ENCODE results near the gene BTBD18.
"Not testable (repeated sequence)": the region's sequence is repeated elsewhere in the genome, so short reads cannot be mapped to it uniquely, and the experiment has no call there.

Gene BTBD18

GRCh38 chr11:57761301-57762234, 9.9 kb upstream of the BTBD18 start, which contains the start of gene CTNND1:
Gene CTNND1, plus strand, starts transcription at chr11:57761802. Its CDS starts 29,677 bp downstream, at chr11:57791479.
- Mint-ChIP-seq H3K4me3 (peak within 1 kb of the TSS; percentile 89), H3K27ac (peak within 1 kb of the TSS; percentile 80), H3K27me3 (no peaks in the 10 kb centered on the region), H3K36me3 (peaks cover 10% of the 10 kb centered on the region), H3K4me1 (peaks cover 26% of the 10 kb centered on the region), H3K9me3 (no peaks in the 10 kb centered on the region)
- no peak for ATAC-seq

- Mint-ChIP-seq H3K36me3 (peaks cover 5% of the 10 kb centered on the region), H3K27ac (no peak overlapping the region), H3K4me3 (no peak overlapping the region), H3K4me1 (peaks cover 12% of the 10 kb centered on the region), H3K27me3 (no peaks in the 10 kb centered on the region), H3K9me3 (no peaks in the 10 kb centered on the region)
- ATAC-seq = no peak
These were observed 6.6 kb upstream of the BTBD18 start for GRCh38 chr11:57758174-57758573.

GRCh38 chr11:57752954-57753353, 1.3 kb upstream of the BTBD18 start:
- H3K27me3 Mint-ChIP-seq = no peaks in the 10 kb centered on the region
- H3K9me3 Mint-ChIP-seq = no peaks in the 10 kb centered on the region
- H3K4me1 Mint-ChIP-seq = peaks cover 13% of the 10 kb centered on the region
- H3K4me3 Mint-ChIP-seq = no peak overlapping the region
- H3K36me3 Mint-ChIP-seq = peaks cover 17% of the 10 kb centered on the region
- H3K27ac Mint-ChIP-seq = no peak overlapping the region
- no peak for ATAC-seq

GRCh38 chr11:57751176-57751575, 443 bp downstream of the BTBD18 start:
- peaks cover 13% of the 10 kb centered on the region for H3K4me1 Mint-ChIP-seq
- H3K27ac Mint-ChIP-seq = peak overlapping the region; percentile 65
- H3K4me3 Mint-ChIP-seq = no peak overlapping the region
- peaks cover 30% of the 10 kb centered on the region for H3K36me3 Mint-ChIP-seq
- no peaks in the 10 kb centered on the region for H3K9me3 Mint-ChIP-seq
- no peak for ATAC-seq
- H3K27me3 Mint-ChIP-seq = no peaks in the 10 kb centered on the region

- Mint-ChIP-seq H3K4me1 (peaks cover 43% of the 10 kb centered on the region), H3K4me3 (no peak overlapping the region), H3K9me3 (no peaks in the 10 kb centered on the region), H3K27ac (peak overlapping the region; percentile 25), H3K36me3 (peaks cover 62% of the 10 kb centered on the region), H3K27me3 (no peaks in the 10 kb centered on the region)
- ATAC-seq = no peak
These were observed 4.7 kb downstream of the BTBD18 start for GRCh38 chr11:57746920-57747319.

GRCh38 chr11:57745206-57745605, 6.4 kb downstream of the BTBD18 start:
- Mint-ChIP-seq H3K9me3 (no peaks in the 10 kb centered on the region), H3K27me3 (no peaks in the 10 kb centered on the region), H3K36me3 (peaks cover 64% of the 10 kb centered on the region), H3K27ac (peak overlapping the region; percentile 25), H3K4me3 (no peak overlapping the region), H3K4me1 (peaks cover 34% of the 10 kb centered on the region)
- ATAC-seq = no peak

GRCh38 chr11:57744357-57744756, 7.3 kb downstream of the BTBD18 start:
- H3K9me3 Mint-ChIP-seq = no peaks in the 10 kb centered on the region
- peaks cover 34% of the 10 kb centered on the region for H3K4me1 Mint-ChIP-seq
- H3K36me3 Mint-ChIP-seq = peaks cover 63% of the 10 kb centered on the region
- ATAC-seq = no peak
- no peaks in the 10 kb centered on the region for H3K27me3 Mint-ChIP-seq
- peak overlapping the region; percentile 14 for H3K27ac Mint-ChIP-seq
- no peak overlapping the region for H3K4me3 Mint-ChIP-seq

- peak overlapping the region; percentile 98 for H3K27ac Mint-ChIP-seq
- peak overlapping the region; percentile 95 for H3K4me3 Mint-ChIP-seq
- ATAC-seq = no peak
- H3K9me3 Mint-ChIP-seq = no peaks in the 10 kb centered on the region
- peaks cover 65% of the 10 kb centered on the region for H3K36me3 Mint-ChIP-seq
- peaks cover 34% of the 10 kb centered on the region for H3K4me1 Mint-ChIP-seq
- H3K27me3 Mint-ChIP-seq = no peaks in the 10 kb centered on the region
These were observed 9.5 kb downstream of the BTBD18 start for GRCh38 chr11:57742087-57742452.

- ATAC-seq = peak; percentile 95
- Mint-ChIP-seq H3K36me3 (peaks cover 58% of the 10 kb centered on the region), H3K27me3 (no peaks in the 10 kb centered on the region), H3K9me3 (no peaks in the 10 kb centered on the region), H3K4me1 (peaks cover 35% of the 10 kb centered on the region), H3K4me3 (peak within 1 kb of the TSS; percentile 95), H3K27ac (peak within 1 kb of the TSS; percentile 98)
These were observed 10.2 kb downstream of the BTBD18 start, which contains the start of gene SELENOH for GRCh38 chr11:57741132-57742086. Gene SELENOH, plus strand, starts transcription at chr11:57741491. Its CDS starts 105 bp downstream, at chr11:57741596.

- H3K9me3 Mint-ChIP-seq = no peaks in the 10 kb centered on the region
- ATAC-seq = no peak
- no peak overlapping the region for H3K27ac Mint-ChIP-seq
- peaks cover 5% of the 10 kb centered on the region for H3K4me1 Mint-ChIP-seq
- H3K4me3 Mint-ChIP-seq = no peak overlapping the region
- no peaks in the 10 kb centered on the region for H3K27me3 Mint-ChIP-seq
- peaks cover 15% of the 10 kb centered on the region for H3K36me3 Mint-ChIP-seq
These were observed 15.9 kb downstream of the BTBD18 start for GRCh38 chr11:57735619-57736298.

- no peak overlapping the region for H3K4me3 Mint-ChIP-seq
- H3K4me1 Mint-ChIP-seq = peaks cover 21% of the 10 kb centered on the region
- no peak overlapping the region for H3K27ac Mint-ChIP-seq
- no peak for ATAC-seq
- H3K36me3 Mint-ChIP-seq = peaks cover 6% of the 10 kb centered on the region
- no peaks in the 10 kb centered on the region for H3K27me3 Mint-ChIP-seq
- H3K9me3 Mint-ChIP-seq = no peaks in the 10 kb centered on the region
These were observed 19.0 kb downstream of the BTBD18 start for GRCh38 chr11:57732661-57733060.

GRCh38 chr11:57729479-57729878, 22.1 kb downstream of the BTBD18 start:
- Mint-ChIP-seq H3K36me3 (peaks cover 7% of the 10 kb centered on the region), H3K4me1 (peaks cover 20% of the 10 kb centered on the region), H3K27me3 (no peaks in the 10 kb centered on the region), H3K9me3 (no peaks in the 10 kb centered on the region), H3K27ac (peak overlapping the region; percentile 83), H3K4me3 (no peak overlapping the region)
- ATAC-seq = peak; percentile 72

- H3K4me1 Mint-ChIP-seq = peaks cover 20% of the 10 kb centered on the region
- peak overlapping the region; percentile 83 for H3K27ac Mint-ChIP-seq
- H3K27me3 Mint-ChIP-seq = no peaks in the 10 kb centered on the region
- no peaks in the 10 kb centered on the region for H3K9me3 Mint-ChIP-seq
- peaks cover 7% of the 10 kb centered on the region for H3K36me3 Mint-ChIP-seq
- ATAC-seq = no peak
- peak overlapping the region; percentile 28 for H3K4me3 Mint-ChIP-seq
These were observed 22.8 kb downstream of the BTBD18 start for GRCh38 chr11:57728829-57729228.

- ATAC-seq = no peak
- peak overlapping the region; percentile 83 for H3K27ac Mint-ChIP-seq
- H3K4me1 Mint-ChIP-seq = peaks cover 20% of the 10 kb centered on the region
- no peaks in the 10 kb centered on the region for H3K27me3 Mint-ChIP-seq
- peaks cover 12% of the 10 kb centered on the region for H3K36me3 Mint-ChIP-seq
- no peak overlapping the region for H3K4me3 Mint-ChIP-seq
- no peaks in the 10 kb centered on the region for H3K9me3 Mint-ChIP-seq
These were observed 24.4 kb downstream of the BTBD18 start for GRCh38 chr11:57727185-57727584.

GRCh38 chr11:57716726-57717125, 34.9 kb downstream of the BTBD18 start:
- not testable (repeated sequence) for H3K27ac Mint-ChIP-seq, H3K9me3 Mint-ChIP-seq, ATAC-seq, H3K4me3 Mint-ChIP-seq, H3K27me3 Mint-ChIP-seq
- H3K4me1 Mint-ChIP-seq = peaks cover 19% of the 10 kb centered on the region
- H3K36me3 Mint-ChIP-seq = peaks cover 20% of the 10 kb centered on the region

Data from stimulated activated memory B cell treated with anti-CD40 and anti-IgM and Interleukin-4, amounts not matched to agents 10 μg/mL and 1 μg/mL and 100 μg/mL, for 72 hours (primary cell).